H4 (cell line): ENCODE data around the gene HELLS. TPM values are rescaled to one million over a fixed set of nuclear protein-coding genes. Genes with fewer than 3 reads are reported as not detected.
"Not testable (repeated sequence)": the region's sequence is repeated elsewhere in the genome, so short reads cannot be mapped to it uniquely, and the experiment has no call there.

Experiments used
- DNase-seq: peaks from one replicate; pipeline ENCODE4 v3.0.0-alpha.2; 2015; ENCODE audit warnings: low spot score
- total RNA-seq: library from RNA; depleted of rRNA; stranded (reverse); fragments of >200 nt; shearing (Covaris generic); gene quantifications from 2 replicates; pipeline ENCODE4 v1.2.3, GENCODE V29; 2014; rRNA removed

HELLS gene
- 32.2 and 94.1 TPM in 2 replicates for total RNA-seq

- peak; percentile 66 for DNase-seq
These were observed at the start of gene HELLS for GRCh38 chr10:94545391-94546048. Gene HELLS, plus strand, starts transcription at chr10:94545788. Its CDS starts 134 bp downstream, at chr10:94545922.

GRCh38 chr10:94496010-94496409 is 49.6 kb upstream of the HELLS start:
- DNase-seq, result no peak

GRCh38 chr10:94496646-94497045 is 48.9 kb upstream of the HELLS start:
- no peak for DNase-seq

- peak; percentile 10 for DNase-seq
These were observed 45.5 kb upstream of the HELLS start for GRCh38 chr10:94500063-94500462.

DNA sequence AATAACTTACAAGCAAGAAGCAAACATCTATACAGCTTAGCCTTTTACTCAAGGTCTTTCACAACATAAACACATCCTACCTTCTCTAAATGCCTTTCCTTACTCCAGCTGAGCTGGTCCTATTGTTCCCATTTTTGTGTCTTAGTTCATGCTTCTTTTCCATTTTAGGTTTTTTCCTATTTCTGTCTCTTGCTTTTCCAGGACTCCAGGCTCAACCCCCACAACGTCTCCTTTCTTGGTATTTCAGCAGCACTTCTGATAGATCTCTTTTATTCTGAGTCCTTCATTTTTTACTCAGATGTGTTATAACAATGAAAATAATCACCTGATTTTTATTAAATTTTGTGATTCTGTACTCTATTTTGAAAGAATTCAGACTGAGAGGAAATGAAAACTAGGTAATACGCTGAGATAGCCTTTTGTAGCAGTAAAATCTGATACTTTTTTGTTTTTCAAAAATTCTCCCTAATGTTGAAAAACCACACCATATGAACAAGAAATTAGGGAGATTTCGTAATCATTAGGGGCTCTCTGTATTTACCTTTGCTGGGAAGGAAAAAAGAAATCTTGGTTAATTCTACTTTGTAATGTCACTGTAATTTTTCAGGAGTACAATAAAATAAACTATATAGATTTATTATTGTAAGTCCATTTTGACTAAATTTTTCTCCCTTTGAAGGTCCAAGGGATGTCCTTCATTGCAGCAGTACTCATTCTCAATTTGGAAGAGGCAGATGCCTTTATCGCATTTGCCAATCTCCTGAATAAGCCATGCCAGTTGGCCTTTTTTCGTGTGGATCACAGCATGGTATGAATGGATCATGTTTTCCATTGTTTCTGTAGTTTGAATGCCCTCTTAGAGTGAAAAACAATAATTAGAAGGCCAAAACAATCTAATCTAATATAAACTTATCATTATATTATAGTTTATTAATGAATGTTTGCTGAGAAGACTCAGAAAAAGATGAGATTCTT is 24.0 kb upstream of the HELLS start:
- DNase-seq, result no peak

GRCh38 chr10:94524146-94524545 is 21.4 kb upstream of the HELLS start:
- peak; percentile 93 for DNase-seq

- no peak for DNase-seq
These were observed 20.9 kb upstream of the HELLS start for GRCh38 chr10:94524711-94525110.

DNA sequence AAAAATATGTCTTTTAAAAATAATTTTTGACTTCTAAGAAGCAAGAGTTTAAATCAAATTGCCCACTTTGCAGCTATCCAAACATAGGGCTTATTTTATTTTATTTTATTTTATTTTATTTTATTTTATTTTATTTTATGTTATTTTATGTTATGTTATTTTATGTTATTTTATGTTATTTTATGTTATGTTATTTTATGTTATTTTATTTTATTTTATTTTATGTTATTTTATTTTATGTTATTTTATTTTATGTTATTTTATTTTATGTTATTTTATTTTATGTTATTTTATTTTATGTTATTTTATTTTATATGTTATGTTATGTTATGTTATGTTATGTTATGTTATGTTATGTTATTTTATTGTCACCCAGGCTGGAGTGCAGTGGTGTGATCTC is 14.0 kb upstream of the HELLS start:
- DNase-seq, result not testable (repeated sequence)

DNA sequence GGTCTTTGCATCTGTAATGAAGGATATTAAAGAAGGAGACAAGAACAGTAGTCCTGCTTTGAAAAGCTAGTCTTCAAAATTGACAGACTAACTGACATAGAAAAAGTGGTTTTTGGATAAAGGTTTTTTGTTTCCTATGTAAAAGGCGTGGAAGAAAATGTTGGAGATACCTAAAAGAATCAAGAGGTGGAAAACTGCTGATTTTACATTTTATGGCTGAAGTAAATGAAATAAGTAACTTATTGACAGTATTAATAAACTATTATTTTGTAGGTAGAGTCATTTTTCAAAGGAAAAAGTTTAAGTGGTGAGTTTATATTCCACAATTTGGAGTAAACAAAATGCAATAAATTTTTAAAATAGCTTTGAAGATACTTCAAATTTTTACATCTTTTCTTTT is 12.6 kb upstream of the HELLS start:
- DNase-seq, result no peak

- not testable (repeated sequence) for DNase-seq
These were observed 3.3 kb upstream of the HELLS start for GRCh38 chr10:94542282-94542681.

GRCh38 chr10:94546049-94546900 is 687 bp downstream of the HELLS start:
- DNase-seq, result peak; percentile 8

DNA sequence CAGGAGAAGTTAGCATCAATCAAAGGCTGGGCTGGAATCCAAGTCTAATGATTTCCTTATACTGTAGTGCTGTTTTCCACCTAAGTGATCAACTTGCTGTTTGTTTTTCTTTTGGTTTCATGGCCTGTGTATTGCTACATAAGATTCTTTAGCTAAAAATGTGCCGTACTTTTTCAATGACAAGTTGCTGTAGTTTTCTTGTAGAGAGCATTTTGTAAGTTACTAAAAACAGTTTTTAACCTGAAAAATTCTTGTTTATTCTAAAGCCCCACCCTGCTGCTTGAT is 1.3 kb downstream of the HELLS start:
- DNase-seq, result peak; percentile 7

DNA sequence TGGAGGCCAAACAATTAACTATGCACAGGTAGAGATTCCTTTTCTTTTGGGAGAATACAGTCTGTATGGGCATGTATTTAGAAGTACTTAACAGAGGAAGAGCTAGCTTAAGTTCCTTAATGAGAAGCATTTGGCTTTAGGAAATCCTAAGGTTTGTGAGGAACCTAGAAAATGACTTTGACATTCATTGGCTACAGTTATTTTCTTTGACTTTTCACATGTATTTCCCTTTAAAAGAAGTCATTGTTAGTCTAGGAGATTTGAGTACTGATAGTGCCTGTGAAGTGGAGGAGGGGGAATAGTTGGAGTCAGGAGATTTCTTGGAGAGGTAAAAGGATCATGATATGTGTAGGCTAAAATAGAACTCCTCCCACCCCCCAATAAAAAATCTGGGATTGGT is 3.6 kb downstream of the HELLS start:
- DNase-seq, result no peak

GRCh38 chr10:94567714-94568307 is 22.2 kb downstream of the HELLS start:
- not testable (repeated sequence) for DNase-seq

DNA sequence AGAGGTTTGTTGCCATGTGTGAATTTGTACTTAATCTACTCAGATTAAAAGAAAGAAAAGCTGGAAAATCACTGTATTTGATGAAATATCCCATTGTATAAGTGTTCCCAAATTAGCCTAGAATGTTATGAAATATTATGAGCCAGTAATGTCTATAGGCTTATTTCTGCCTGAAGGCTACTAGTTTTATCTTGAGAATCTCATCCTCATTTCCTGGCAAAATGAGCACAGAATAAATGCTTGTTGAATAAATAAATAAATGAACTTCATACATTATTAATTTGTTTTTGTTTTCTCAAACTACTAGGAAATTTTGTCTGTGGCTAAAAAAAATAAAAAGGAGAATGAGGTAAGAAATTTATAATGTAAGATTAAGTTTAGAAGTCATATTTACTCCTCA is 25.5 kb downstream of the HELLS start:
- DNase-seq, result no peak

GRCh38 chr10:94571528-94571927 is 25.9 kb downstream of the HELLS start:
- no peak for DNase-seq

GRCh38 chr10:94578790-94579189 is 33.2 kb downstream of the HELLS start:
- no peak for DNase-seq

DNA sequence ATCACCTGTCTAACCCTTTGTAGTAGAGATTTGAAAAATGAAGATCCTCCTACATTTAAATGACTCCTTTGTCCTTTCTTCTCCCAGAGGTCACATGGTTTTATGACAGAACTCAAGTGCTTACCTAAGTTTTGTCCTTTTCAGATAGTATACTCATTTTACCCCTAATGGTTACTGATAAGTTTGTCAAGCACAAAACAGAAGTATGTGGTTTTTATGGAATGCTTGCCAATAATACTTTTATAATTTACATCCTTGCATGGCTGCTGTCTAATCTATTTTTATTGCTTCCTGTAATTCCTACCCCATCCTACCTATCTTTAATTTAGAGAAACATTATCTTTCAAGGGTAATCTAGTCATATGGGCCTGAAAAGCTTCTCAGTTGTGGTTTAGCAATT is 37.5 kb downstream of the HELLS start:
- DNase-seq, result no peak

- no peak for DNase-seq
These were observed 46.0 kb downstream of the HELLS start for GRCh38 chr10:94591461-94592205.

GRCh38 chr10:94602729-94603515 is 57.3 kb downstream of the HELLS start:
- DNase-seq, result no peak
